Measurements from ENCODE around the gene ALLC.

Gene ALLC

GRCh38 chr2:3669656-3670055, 11.7 kb downstream of the ALLC start:
- Histone ChIP-seq H3K4me3 (ENCODE audit: low read depth, low read length) (no peak overlapping the region), H3K27me3 (replicated peaks) (no peaks in the 10 kb centered on the region), H3K36me3 (replicated peaks) (no peaks in the 10 kb centered on the region), H3K27ac (no peak overlapping the region)
- in situ Hi-C loops (cut with HindIII; ENCODE audit: low pct_ligation_motif_present, low sequenced_read_pairs) = no loop called here
- no peak for DNase-seq
- TF ChIP-seq CTCF (IDR thresholded peaks at IDR 0.05; ENCODE audit: low read depth, low read length, missing control alignments) = no peak

DNA sequence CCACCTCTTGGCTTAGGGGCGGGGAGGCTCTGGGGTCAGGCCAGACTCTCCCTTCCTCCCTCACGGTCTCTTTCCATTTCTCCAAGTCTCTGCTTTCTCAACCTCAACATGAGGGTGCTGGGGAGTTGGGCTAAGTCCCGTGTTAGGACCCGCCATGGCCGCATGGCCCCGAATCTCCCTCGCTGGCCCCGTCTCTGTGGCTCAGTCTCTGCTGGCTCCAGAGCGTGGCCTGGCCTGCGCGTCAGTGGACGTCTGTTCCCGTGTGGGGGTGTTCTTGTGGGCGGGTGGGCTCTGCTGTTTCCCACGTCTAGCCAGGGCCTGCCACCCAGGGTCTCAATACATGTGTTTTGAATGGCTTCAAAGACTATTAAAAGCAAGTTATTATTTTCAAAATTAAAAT, 12.4 kb downstream of the ALLC start:
- TF ChIP-seq CTCF (IDR thresholded peaks at IDR 0.05; ENCODE audit: low read depth, low read length, missing control alignments) = no peak
- no peaks in the 10 kb centered on the region for H3K36me3 ChIP-seq (replicated peaks)
- in situ Hi-C loops (cut with HindIII; ENCODE audit: low pct_ligation_motif_present, low sequenced_read_pairs) = no loop called here
- no peak for DNase-seq
- H3K27me3 ChIP-seq (replicated peaks) = no peaks in the 10 kb centered on the region
- H3K4me3 ChIP-seq (ENCODE audit: low read depth, low read length) = no peak overlapping the region
- H3K27ac ChIP-seq = no peak overlapping the region

DNA sequence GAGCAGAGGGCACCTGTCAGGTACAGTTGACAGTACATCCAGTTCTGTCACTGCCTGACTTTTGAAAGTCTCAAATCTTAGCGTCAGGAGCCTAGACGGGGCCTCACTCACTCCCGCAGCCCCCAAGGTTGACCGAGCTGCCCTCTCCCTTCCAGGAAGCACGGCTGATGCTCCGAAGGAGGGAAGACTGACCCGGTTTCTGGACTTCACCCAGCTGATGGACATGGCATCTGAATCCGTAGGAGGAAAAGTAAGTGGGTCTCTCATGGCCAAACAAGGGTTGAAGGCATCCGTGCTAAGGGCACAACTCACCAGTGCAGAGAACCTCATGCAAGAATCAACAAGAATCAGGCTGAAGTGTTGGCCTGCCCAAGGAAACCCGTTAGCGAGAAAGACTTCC, 12.9 kb downstream of the ALLC start:
- no peak overlapping the region for H3K4me3 ChIP-seq (ENCODE audit: low read depth, low read length)
- in situ Hi-C loops (cut with HindIII; ENCODE audit: low pct_ligation_motif_present, low sequenced_read_pairs) = no loop called here
- H3K27me3 ChIP-seq (replicated peaks) = no peaks in the 10 kb centered on the region
- TF ChIP-seq CTCF (IDR thresholded peaks at IDR 0.05; ENCODE audit: low read depth, low read length, missing control alignments) = no peak
- no peak overlapping the region for H3K27ac ChIP-seq
- H3K36me3 ChIP-seq (replicated peaks) = no peaks in the 10 kb centered on the region
- no peak for DNase-seq

DNA sequence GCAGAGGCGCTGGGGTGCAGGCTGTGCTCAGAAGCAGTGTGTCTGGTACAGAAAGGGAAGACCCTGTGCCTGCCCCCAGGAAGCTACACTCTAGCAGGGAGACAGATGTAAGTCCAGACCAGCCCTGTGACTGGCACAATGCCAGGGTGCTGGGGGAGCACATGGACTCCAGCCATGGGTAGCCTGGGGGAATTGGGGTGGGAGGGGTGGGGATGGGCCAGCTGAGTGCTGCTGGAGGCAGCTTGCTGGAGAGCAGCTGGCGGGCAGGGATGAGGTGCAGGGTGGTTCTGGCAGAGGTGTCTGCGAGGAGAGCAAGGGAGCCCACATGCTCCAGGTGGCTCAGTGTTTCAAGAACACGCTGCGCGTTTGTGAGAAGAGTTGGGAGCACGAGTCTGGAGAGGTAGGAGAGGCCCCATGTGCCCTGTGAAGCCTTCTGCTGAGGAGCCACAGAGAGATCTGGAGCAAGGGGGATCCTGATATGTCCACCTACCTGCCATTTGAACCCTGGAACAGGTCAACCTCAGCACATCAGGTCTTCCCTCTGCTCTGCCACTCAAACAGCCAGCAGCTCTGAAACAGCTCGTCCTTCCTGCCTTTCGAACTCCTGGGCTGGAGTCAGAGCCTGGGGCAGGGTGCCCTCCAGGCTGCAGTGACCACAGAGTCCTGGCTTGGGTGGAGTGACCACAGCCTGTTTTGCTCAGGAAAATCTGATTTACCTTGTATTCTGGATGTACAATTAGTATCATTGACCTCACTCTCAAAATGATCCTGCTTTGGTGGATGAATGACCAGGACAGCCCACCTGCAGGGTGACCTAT, 15.1 kb downstream of the ALLC start:
- in situ Hi-C loops (cut with HindIII; ENCODE audit: low pct_ligation_motif_present, low sequenced_read_pairs) = no loop called here
- DNase-seq = no peak
- Histone ChIP-seq H3K27me3 (replicated peaks) (no peaks in the 10 kb centered on the region), H3K27ac (no peak overlapping the region), H3K4me3 (ENCODE audit: low read depth, low read length) (no peak overlapping the region), H3K36me3 (replicated peaks) (no peaks in the 10 kb centered on the region)
- no peak for TF ChIP-seq CTCF (IDR thresholded peaks at IDR 0.05; ENCODE audit: low read depth, low read length, missing control alignments)

GRCh38 chr2:3674066-3674845, 16.3 kb downstream of the ALLC start:
- in situ Hi-C loops (cut with HindIII; ENCODE audit: low pct_ligation_motif_present, low sequenced_read_pairs) = no loop called here
- TF ChIP-seq CTCF (IDR thresholded peaks at IDR 0.05; ENCODE audit: low read depth, low read length, missing control alignments) = no peak

More at GRCh38 chr2:3674066-3674845, 16.3 kb downstream of the ALLC start:
- H3K27me3 ChIP-seq (replicated peaks) = no peaks in the 10 kb centered on the region
- H3K36me3 ChIP-seq (replicated peaks) = no peaks in the 10 kb centered on the region
- no peak overlapping the region for H3K4me3 ChIP-seq (ENCODE audit: low read depth, low read length)
- no peak for DNase-seq
- H3K27ac ChIP-seq = no peak overlapping the region
